Stimulated activated CD4-positive, alpha-beta T cell treated with anti-CD3 and anti-CD28 coated beads, Interleukin-12 subunit alpha, Interleukin-12 subunit beta, amount 100 ng/mL, for 24 hours (primary cell): Measurements from ENCODE around the gene ILF3.
"Not testable (repeated sequence)": the region's sequence is repeated elsewhere in the genome, so short reads cannot be mapped to it uniquely, and the experiment has no call there.

Source experiments
- DNase-seq, 2 experiments: peaks; one replicate each; pipeline ENCODE4 v3.0.0-alpha.2; 2020; ENCODE audit warnings: low read depth in 2 of 2

The ILF3 gene

GRCh38 chr19:10642473-10643171, 11.5 kb upstream of the ILF3 start:
- DNase-seq: no peak

DNA sequence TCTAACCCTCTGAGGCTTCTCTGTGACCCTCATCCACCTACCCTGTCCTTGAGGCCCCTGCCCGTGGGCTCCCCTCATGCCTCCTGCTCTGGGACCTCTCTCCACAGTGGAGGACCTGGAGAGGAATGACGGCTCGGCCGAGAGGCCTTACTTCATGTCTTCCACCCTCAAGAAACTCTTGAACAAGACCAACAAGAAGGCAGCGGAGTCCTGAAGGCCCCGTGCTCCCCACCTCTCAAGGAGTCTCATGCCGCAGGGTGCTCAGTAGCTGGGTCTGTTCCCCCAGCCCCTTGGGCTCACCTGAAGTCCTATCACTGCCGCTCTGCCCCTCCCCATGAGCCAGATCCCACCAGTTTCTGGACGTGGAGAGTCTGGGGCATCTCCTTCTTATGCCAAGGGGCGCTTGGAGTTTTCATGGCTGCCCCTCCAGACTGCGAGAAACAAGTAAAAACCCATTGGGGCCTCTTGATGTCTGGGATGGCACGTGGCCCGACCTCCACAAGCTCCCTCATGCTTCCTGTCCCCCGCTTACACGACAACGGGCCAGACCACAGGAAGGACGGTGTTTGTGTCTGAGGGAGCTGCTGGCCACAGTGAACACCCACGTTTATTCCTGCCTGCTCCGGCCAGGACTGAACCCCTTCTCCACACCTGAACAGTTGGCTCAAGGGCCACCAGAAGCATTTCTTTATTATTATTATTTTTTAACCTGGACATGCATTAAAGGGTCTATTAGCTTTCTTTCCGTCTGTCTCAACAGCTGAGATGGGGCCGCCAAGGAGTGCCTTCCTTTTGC, 10.8 kb upstream of the ILF3 start:
- no peak for DNase-seq

DNA sequence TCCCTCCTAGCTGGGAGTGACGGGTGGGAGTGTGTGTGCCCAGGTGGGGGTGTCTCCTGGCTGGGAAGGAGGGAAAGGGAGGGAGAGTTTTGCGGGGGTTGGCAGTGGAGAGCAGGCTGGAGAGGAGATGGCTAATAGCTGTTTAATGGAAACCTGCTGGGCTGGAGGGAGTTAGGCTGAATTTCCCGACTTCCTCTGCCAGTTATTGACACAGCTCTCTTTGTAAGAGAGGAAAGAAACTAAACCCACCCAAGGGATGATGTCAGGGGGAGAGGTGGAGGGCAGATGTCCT, 10.2 kb upstream of the ILF3 start:
- no peak for DNase-seq

- DNase-seq: peak; percentile 61 to 77
Observed at GRCh38 chr19:10644260-10645007, 9.7 kb upstream of the ILF3 start.

DNA sequence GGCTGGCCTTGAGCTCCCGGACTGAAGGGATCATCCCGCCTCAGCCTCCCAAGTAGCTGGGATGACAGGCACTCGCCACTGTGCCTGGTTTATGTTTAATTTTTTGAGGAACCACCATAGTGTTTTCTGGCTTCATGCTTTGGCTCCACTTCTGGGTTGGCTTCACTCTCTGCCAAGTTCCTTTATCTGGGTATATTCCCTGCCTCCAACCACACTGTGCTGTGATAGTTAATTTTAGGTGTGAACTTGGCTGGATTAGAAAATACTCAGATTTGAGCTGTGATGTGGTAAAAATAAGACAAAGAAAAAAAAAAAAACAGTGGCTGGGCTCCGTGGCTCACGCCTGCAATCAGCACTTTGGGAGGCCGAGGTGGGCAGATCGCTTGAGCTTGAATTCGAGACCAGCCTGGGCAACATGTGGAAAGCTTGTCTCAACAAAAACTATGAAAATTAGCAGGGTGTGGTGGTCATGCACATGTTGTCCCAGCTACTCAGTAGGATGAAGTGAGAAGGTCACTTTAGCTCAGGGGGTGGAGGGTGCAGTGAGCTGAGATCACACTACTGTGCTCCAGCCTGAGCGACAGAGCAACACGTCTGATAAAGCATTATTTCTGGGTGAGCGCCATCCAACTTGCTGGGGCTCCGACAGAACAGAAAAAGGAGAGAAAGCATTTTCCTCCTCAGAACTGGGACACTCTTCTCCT, 7.5 kb upstream of the ILF3 start:
- no peak for DNase-seq

GRCh38 chr19:10648360-10648759, 5.8 kb upstream of the ILF3 start:
- DNase-seq: no peak

DNA sequence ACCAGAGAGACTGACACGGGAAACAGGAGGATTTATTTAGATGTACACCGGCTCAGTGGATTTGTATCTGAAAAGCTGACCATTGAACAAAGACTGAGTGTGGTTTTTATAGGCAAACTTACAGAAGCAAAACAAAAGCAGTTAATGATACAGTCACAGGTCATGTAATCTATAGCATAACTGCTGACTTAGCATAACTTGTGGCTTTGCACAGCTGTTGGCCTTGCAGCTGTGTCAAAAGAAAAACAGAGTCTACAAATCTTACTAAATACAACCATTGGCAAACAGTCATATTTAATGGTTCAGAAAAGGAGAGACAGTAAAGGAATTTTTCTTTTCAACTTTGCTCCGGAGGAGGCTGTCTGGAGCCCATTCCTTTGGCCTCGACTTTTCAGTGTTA, 2.3 kb upstream of the ILF3 start:
- no peak for DNase-seq

GRCh38 chr19:10653482-10653731, 739 bp upstream of the ILF3 start:
- DNase-seq: peak in 1 of 2 experiments; percentile 10

GRCh38 chr19:10654610-10655456, 687 bp downstream of the ILF3 start:
- DNase-seq: peak; percentile 37 to 48

DNA sequence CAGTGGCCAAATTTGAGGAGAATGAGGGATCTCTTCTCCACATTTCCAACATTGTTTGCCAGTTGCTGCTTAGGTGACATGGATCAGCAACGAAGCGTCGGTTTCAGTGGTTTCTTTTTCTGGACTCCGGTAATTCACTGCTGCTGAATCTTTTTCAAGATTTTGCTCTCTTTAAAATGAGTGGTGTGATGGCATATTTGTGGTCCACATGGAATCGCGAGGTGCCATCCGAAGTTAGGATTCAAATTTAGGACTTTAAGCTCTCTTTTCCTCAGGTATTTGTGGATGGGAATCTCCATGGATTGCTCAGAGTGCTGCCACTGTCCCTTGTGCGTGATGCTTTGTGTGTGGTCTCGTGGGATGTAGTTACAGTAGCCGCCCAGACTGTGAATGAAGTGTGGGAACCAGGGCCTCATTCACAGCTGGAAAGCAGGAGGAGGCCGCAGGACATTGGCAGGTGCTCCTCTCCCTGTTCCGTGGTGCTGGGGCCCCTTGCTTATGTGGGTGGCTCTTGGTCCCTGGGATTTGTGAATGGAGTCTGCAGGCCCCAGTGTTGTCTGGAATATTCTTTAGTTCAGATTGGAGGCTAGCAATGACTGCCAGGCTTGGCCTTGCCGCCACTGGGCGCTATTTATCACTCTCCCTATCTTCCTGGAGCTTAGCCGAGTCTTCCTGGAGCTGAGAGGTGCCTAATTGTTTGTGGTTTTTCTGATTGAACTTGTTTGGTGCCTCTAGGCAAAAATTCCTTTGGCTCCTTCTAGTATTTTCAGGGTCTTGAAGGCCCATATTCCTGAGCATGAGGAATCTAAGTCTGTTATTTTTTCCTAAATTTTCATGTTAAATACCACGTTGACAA, 1.5 kb downstream of the ILF3 start:
- no peak for DNase-seq

- no peak for DNase-seq
Observed at GRCh38 chr19:10660346-10660745, 6.2 kb downstream of the ILF3 start.

DNA sequence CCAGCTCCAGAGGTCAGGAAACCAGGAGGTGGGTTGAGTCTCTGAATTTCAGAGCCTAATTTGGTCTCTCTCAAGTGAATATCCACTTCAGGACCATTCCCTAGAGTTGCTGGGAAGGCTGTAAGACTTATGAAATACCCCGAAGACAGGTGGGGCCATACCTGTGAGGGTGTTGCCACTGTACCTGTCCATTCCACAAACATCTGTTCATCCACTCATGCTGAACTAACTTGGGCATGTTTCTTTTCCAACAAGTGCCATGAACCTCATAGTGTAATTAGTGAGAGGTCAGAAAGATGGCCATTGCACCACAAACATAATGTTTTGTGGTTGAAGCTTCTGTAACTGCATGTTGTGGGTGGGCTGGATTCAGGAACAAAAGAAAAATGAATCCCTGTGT, 7.8 kb downstream of the ILF3 start:
- DNase-seq: no peak

GRCh38 chr19:10662384-10663251, 8.5 kb downstream of the ILF3 start:
- no peak for DNase-seq

GRCh38 chr19:10663252-10663563, 9.1 kb downstream of the ILF3 start:
- DNase-seq: not testable (repeated sequence)

DNA sequence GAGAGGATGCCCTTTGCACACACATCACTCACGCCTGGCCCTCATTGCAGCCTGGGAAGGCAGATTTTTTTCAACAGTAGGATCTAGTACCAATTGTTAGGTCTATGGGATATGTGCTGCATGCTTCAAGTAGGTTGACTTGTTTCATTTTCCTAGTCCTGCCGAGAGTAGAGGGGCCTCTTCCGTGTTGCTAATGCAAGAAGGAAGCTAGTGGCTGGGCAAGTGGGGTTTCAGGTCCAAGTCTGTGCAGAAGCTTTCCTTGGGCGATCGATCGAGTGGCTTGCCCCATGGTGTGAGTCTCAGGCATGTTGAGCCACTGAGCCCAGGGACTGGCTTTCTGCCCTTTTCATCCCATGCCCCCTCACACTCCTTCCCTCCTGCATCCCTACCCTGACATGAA, 13.7 kb downstream of the ILF3 start:
- no peak for DNase-seq

DNA sequence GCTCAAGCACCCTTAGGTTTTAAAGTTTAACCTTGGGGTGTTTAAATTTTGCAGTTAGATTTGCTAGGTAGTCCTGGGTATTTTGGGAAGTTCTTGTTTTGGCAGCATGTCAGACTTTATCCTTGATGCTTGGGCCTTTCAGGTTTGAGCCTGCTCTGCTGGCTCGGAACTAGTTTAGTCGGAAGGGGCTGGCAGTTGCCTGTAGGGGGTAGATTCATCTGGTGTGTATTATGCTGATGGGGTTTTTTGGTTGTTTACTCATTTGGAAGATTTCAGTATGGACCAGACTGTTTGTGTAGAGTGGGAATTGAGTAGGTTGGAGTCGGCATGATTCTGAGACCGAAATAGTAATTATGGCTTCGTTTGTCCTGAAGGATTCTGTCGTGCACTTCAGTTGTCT, 15.1 kb downstream of the ILF3 start:
- no peak for DNase-seq

DNA sequence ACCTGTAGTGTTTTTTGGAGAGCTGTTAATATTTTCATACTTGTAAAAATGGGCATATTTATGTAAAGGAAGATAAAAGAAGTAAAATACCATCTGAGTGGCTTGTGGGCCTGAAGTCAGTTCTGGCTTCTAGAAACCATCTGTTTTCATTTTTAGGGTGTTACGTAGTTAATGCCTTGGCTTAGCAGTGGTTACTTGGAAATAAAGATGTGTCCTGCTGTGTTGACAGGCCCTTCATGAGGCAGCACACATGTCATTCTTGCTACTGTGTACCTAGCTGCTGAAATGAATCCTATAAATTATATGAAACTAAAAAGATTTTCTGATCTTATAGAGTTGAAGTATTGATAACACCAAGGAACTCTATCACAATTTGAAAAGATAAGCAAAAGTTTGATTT, 16.0 kb downstream of the ILF3 start:
- no peak for DNase-seq

- DNase-seq: no peak
Observed at GRCh38 chr19:10670876-10671804, 17.0 kb downstream of the ILF3 start.

DNA sequence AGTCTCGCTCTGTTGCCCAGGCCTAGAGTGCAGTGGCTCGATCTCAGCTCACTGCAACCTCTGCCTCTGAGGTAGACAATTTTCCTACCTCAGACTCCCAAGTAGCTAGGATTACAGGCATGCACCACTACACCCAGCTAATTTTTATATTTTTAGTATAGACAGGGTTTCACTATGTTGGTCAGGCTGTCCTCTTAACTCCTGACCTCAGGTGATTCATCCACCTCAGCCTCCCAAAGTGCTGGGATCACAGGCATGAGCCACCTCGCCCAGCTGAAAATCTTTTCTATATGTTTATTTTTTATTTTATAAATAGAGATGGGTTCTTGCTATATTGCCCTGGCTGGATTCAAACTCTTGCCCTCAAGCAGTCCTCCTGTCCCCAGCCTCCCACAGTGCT, 17.8 kb downstream of the ILF3 start:
- not testable (repeated sequence) for DNase-seq
